Bronchial epithelial cell (primary cell): ENCODE data around the gene ADGRB2. TPM values are rescaled to one million over a fixed set of nuclear protein-coding genes. Genes with fewer than 3 reads are reported as not detected.

Experiments used
- DNase-seq: peaks from one replicate; pipeline ENCODE4 v3.0.0-alpha.2; 2010; ENCODE audit warnings: low read depth
- FAIRE-seq: peaks from 2 replicates; lab custom pipeline; 2011; peaks lifted over from hg19 to GRCh38; lab: Jason Lieb, UNC
- H3K27me3 ChIP-seq: 2 replicates; pipeline ENCODE4 v1.5.1; 2011; ENCODE audit warnings: low read length; ENCODE audit not compliant: control insufficient read depth, insufficient read depth
- H3K36me3 ChIP-seq: 2 replicates; pipeline ENCODE4 v1.5.1; 2011; ENCODE audit warnings: low read length; ENCODE audit not compliant: control insufficient read depth, insufficient read depth
- H3K4me3 ChIP-seq: 2 replicates; pipeline ENCODE4 v1.5.1; 2011; ENCODE audit warnings: mild to moderate bottlenecking, low read depth, low read length, control low read depth
- CTCF ChIP-seq: IDR thresholded peaks from 2 replicates; pipeline ENCODE4 v1.5.1; 2011; ENCODE audit warnings: mild to moderate bottlenecking, moderate library complexity, low read length, control low read depth, inconsistent platforms; ENCODE audit not compliant: insufficient read depth, severe bottlenecking
- total RNA-seq: library from RNA; depleted of rRNA; stranded (reverse); fragments of >200 nt; gene quantifications from 2 replicates; pipeline ENCODE4 v1.2.1, GENCODE V29; 2014

Gene ADGRB2
- total RNA-seq, 1 donor from 2014 or later, result 0.53 TPM

- FAIRE-seq, result no peak
- H3K4me3 ChIP-seq, result peak within 1 kb of the TSS; percentile 45
- peak; percentile 52 for DNase-seq
- peaks cover 5% of the 10 kb centered on the region for H3K36me3 ChIP-seq
- no peak for TF ChIP-seq CTCF
- H3K27me3 ChIP-seq, result peaks cover 2% of the 10 kb centered on the region
These were observed 60.5 kb downstream of the ADGRB2 start, which contains the start of gene COL16A1 for GRCh38 chr1:31703431-31704270. TSS of gene COL16A1 (minus strand) at chr1:31704017. CDS start at chr1:31702193, 1,824 bp downstream.

GRCh38 chr1:31702836-31703404 lies 61.2 kb downstream of the ADGRB2 start:
- Histone ChIP-seq H3K4me3 (peak overlapping the region; percentile 45), H3K36me3 (peaks cover 9% of the 10 kb centered on the region), H3K27me3 (no peaks in the 10 kb centered on the region)
- peak; percentile 76 for FAIRE-seq
- DNase-seq, result peak; percentile 38
- no peak for TF ChIP-seq CTCF

- Histone ChIP-seq H3K27me3 (no peaks in the 10 kb centered on the region), H3K4me3 (no peak overlapping the region), H3K36me3 (peaks cover 22% of the 10 kb centered on the region)
- no peak for TF ChIP-seq CTCF
- FAIRE-seq (no peak), DNase-seq (peak; percentile 91)
These were observed 62.9 kb downstream of the ADGRB2 start for GRCh38 chr1:31701091-31701736.

- DNase-seq, result peak; percentile 78
- Histone ChIP-seq H3K4me3 (no peak overlapping the region), H3K27me3 (no peaks in the 10 kb centered on the region), H3K36me3 (peaks cover 23% of the 10 kb centered on the region)
- no peak for TF ChIP-seq CTCF
- peak; percentile 55 for FAIRE-seq
These were observed 63.6 kb downstream of the ADGRB2 start for GRCh38 chr1:31700468-31701090.

GRCh38 chr1:31699341-31699891 lies 64.7 kb downstream of the ADGRB2 start:
- peak; percentile 18 for FAIRE-seq
- DNase-seq, result no peak
- no peak for TF ChIP-seq CTCF
- H3K36me3 ChIP-seq, result peaks cover 32% of the 10 kb centered on the region
- H3K4me3 ChIP-seq, result no peak overlapping the region
- H3K27me3 ChIP-seq, result no peaks in the 10 kb centered on the region
